CD14-positive monocyte (primary cell): ENCODE results near the gene BACH2. TPM values are rescaled to one million over a fixed set of nuclear protein-coding genes. Genes with fewer than 3 reads are reported as not detected.

ENCODE experiments used
- DNase-seq, 3 donors: peaks; one replicate each; pipeline ENCODE4 v3.0.0-alpha.2; 2011 to 2022
- H2AFZ ChIP-seq: 2 replicates; pipeline ENCODE4 v1.6.0; 2012; ENCODE audit warnings: mild to moderate bottlenecking, low read depth, low read length, inconsistent platforms; ENCODE audit not compliant: insufficient read depth, poor library complexity, severe bottlenecking
- H3K27ac ChIP-seq, 2 donors: 1 replicate in 1 of 2; 2 replicates in 1 of 2; pipeline ENCODE4 v1.5.1; 2012 to 2013; ENCODE audit warnings: low read length in 2 of 2, control low read depth in 1 of 2, inconsistent platforms in 1 of 2, low read depth in 1 of 2, mild to moderate bottlenecking in 1 of 2
- H3K27me3 ChIP-seq, 2 donors: one replicate each; pipeline versions ENCODE4 v1.6.0 to v1.6.1; 2011 to 2013; ENCODE audit warnings: low read length in 2 of 2; ENCODE audit not compliant: control insufficient read depth in 2 of 2, insufficient read depth in 2 of 2
- H3K36me3 ChIP-seq, 2 donors: replicated peaks in 1 of 2; 1 replicate in 1 of 2; 2 replicates in 1 of 2; pipeline versions ENCODE4 v1.5.1 to v1.6.1; 2012 to 2013; ENCODE audit warnings: low read length in 2 of 2, control low read depth in 1 of 2, inconsistent platforms in 1 of 2, mild to moderate bottlenecking in 1 of 2; ENCODE audit not compliant: insufficient read depth in 2 of 2, control insufficient read depth in 1 of 2
- H3K4me1 ChIP-seq, 2 donors: 1 replicate in 1 of 2; 2 replicates in 1 of 2; pipeline versions ENCODE4 v1.5.1 to v1.6.1; 2012 to 2013; ENCODE audit warnings: low read length in 2 of 2, control low read depth in 1 of 2, inconsistent platforms in 1 of 2, mild to moderate bottlenecking in 1 of 2, moderate library complexity in 1 of 2; ENCODE audit not compliant: insufficient read depth in 2 of 2, control insufficient read depth in 1 of 2
- H3K4me2 ChIP-seq: replicated peaks from 2 replicates; pipeline ENCODE3; 2012; ENCODE audit warnings: low read length, moderate library complexity, mild to moderate bottlenecking; ENCODE audit not compliant: poor library complexity, severe bottlenecking; ENCODE audit errors: extremely low read depth
- H3K4me3 ChIP-seq, 3 experiments: fragments of 200-600 bp in 1 of 3; sonication (generic) in 1 of 3; replicated peaks in 1 of 3; 1 replicate in 2 of 3; 2 replicates in 1 of 3; pipeline ENCODE4 v1.5.1; 2011 to 2013; ENCODE audit warnings: low read length in 3 of 3, mild to moderate bottlenecking in 3 of 3, control low read depth in 2 of 3, low read depth in 2 of 3, inconsistent platforms in 1 of 3, moderate library complexity in 1 of 3
- H3K79me2 ChIP-seq: 2 replicates; pipeline ENCODE4 v1.6.0; 2012; ENCODE audit warnings: mild to moderate bottlenecking, control low read depth, inconsistent platforms, low read length, moderate library complexity; ENCODE audit not compliant: insufficient read depth
- H3K9ac ChIP-seq: 2 replicates; pipeline ENCODE4 v1.6.0; 2017; ENCODE audit warnings: low read length, mild to moderate bottlenecking; ENCODE audit not compliant: insufficient read depth, poor library complexity, severe bottlenecking
- H3K9me3 ChIP-seq, 2 donors: replicated peaks in 1 of 2; 1 replicate in 1 of 2; 2 replicates in 1 of 2; pipeline versions ENCODE4 v1.5.1 to v1.6.1; 2012 to 2013; ENCODE audit warnings: low read length in 2 of 2, control low read depth in 1 of 2; ENCODE audit not compliant: control insufficient read depth in 1 of 2, insufficient read depth in 1 of 2
- H4K20me1 ChIP-seq: 2 replicates; pipeline ENCODE4 v1.6.0; 2012; ENCODE audit warnings: mild to moderate bottlenecking, low read length, control low read depth, moderate library complexity; ENCODE audit not compliant: insufficient read depth
- H3K27ac Mint-ChIP-seq, 7 donors: one replicate each; pipeline ENCODE4 v1.8.0; 2020; ENCODE audit warnings: mild to moderate bottlenecking in 7 of 7, mixed read lengths in 7 of 7, moderate library complexity in 6 of 7, inconsistent platforms in 2 of 7
- H3K27me3 Mint-ChIP-seq, 3 donors: one replicate each; pipeline ENCODE4 v1.8.0; 2021 to 2022; ENCODE audit warnings: low read depth in 3 of 3, mild to moderate bottlenecking in 3 of 3, mixed read lengths in 3 of 3, moderate library complexity in 3 of 3, inconsistent platforms in 1 of 3
- H3K36me3 Mint-ChIP-seq, 2 donors: one replicate each; pipeline ENCODE4 v1.8.0; 2020; ENCODE audit warnings: mixed read lengths in 2 of 2, inconsistent platforms in 1 of 2, mild to moderate bottlenecking in 1 of 2
- H3K4me1 Mint-ChIP-seq: one replicate; pipeline ENCODE4 v1.8.0; 2020; ENCODE audit warnings: mild to moderate bottlenecking, mixed read lengths
- H3K4me3 Mint-ChIP-seq, 2 donors: one replicate each; pipeline ENCODE4 v1.8.0; 2020; ENCODE audit warnings: mild to moderate bottlenecking in 2 of 2, mixed read lengths in 2 of 2, moderate library complexity in 1 of 2
- H3K9me3 Mint-ChIP-seq, 7 donors: one replicate each; pipeline ENCODE4 v1.8.0; 2020 to 2022; ENCODE audit warnings: mixed read lengths in 7 of 7, mild to moderate bottlenecking in 6 of 7, moderate library complexity in 6 of 7, inconsistent platforms in 2 of 7
- CTCF ChIP-seq: fragments of 200-600 bp; IDR thresholded peaks from one replicate; pipeline ENCODE4 v1.8.0; 2022; ENCODE audit warnings: antibody characterized with exemption, mild to moderate bottlenecking
- WGBS: methylation state at CpG from one replicate; pipeline ENCODE4 v1.1.5; 2013; ENCODE audit warnings: missing lambda C conversion rate; ENCODE audit not compliant: insufficient coverage; 5-methylcytosine and 5-hydroxymethylcytosine counted together
- intact Hi-C, 2 donors: fragments of 100-400 bp; cut with micrococcal nuclease; formaldehyde crosslinking; loops; one replicate each; pipeline versions ENCODE4 v1.15.0 to v1.15.1; 2023
- polyA plus RNA-seq, 3 donors: library from polyadenylated mRNA; depleted of rRNA in 1 of 3; unstranded in 2 of 3; stranded (reverse) in 1 of 3; fragments of 300-500 nt in 2 of 3; fragments of >200 nt in 1 of 3; fragmentation: Illumina TruSeq in 2 of 3; gene quantifications; 1 replicate in 2 of 3; 2 replicates in 1 of 3; pipeline ENCODE4 v1.2.3, GENCODE V29; 2012 to 2021

The BACH2 gene
- polyA plus RNA-seq, 3 donors: 0.04 to 0.09 (median 0.05) TPM

DNA sequence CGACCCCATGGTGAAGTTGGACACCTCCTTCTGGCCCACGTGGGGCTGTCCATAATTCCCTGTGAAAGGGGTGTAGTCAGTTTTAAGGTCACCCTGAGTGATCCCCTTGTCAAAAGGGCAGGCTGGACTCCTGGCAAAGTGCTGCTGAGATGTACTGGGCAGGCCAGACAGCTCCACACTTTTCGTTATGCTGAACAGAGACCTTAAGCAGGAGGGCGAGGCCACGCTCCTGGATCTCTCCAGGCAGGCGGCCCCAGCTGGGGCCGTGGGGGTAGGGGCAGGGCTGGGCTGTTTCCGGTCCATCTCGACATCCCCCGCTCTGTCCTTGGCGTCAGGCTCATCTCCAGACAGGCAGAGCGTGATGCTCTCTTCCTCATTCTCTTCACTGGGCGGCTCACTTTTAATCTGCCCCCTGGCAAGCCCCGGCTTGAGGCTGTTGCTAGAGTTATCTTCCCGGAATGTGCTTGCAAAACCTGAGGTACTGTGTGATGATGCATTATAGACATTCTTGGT, 345.7 kb downstream of the BACH2 start:
- no peaks in the 10 kb centered on the region for H3K36me3 Mint-ChIP-seq
- H3K9ac ChIP-seq: no peak overlapping the region
- no peaks in the 10 kb centered on the region for H3K9me3 Mint-ChIP-seq
- 82% methylated on average over 7 of the region's 15 CpGs for WGBS
- DNase-seq: peak in 1 of 3 donors; percentile 6
- no peak overlapping the region for H2AFZ ChIP-seq
- no peak overlapping the region for H3K4me3 Mint-ChIP-seq
- H3K4me3 ChIP-seq: no peak overlapping the region
- no peaks in the 10 kb centered on the region for H3K27me3 ChIP-seq
- peaks cover 34 to 36% of the 10 kb centered on the region in 2 donors for H3K4me1 ChIP-seq
- no peak for TF ChIP-seq CTCF
- H4K20me1 ChIP-seq: no peaks in the 10 kb centered on the region
- H3K36me3 ChIP-seq: no peaks in the 10 kb centered on the region
- no peaks in the 10 kb centered on the region for H3K9me3 ChIP-seq
- intact Hi-C loops: no loop called here
- no peaks in the 10 kb centered on the region for H3K79me2 ChIP-seq
- H3K27ac Mint-ChIP-seq: peak overlapping the region in 1 of 7 donors; percentile 30
- H3K4me2 ChIP-seq: no peak overlapping the region
- peaks cover 42% of the 10 kb centered on the region for H3K4me1 Mint-ChIP-seq
- peaks cover 2 to 7% (median 4%) of the 10 kb centered on the region in 3 donors for H3K27me3 Mint-ChIP-seq
- no peak overlapping the region for H3K27ac ChIP-seq

GRCh38 chr6:89950446-89950845, 346.2 kb downstream of the BACH2 start:
- no peak overlapping the region for H2AFZ ChIP-seq
- no peak overlapping the region for H3K4me3 ChIP-seq
- no peaks in the 10 kb centered on the region for H3K9me3 ChIP-seq
- H3K79me2 ChIP-seq: no peaks in the 10 kb centered on the region
- peak overlapping the region in 2 of 7 donors; percentile 30 to 66 for H3K27ac Mint-ChIP-seq
- TF ChIP-seq CTCF: no peak
- H3K4me1 Mint-ChIP-seq: peaks cover 42% of the 10 kb centered on the region
- H3K4me1 ChIP-seq: peaks cover 34 to 36% of the 10 kb centered on the region in 2 donors
- H3K9ac ChIP-seq: no peak overlapping the region
- no peaks in the 10 kb centered on the region for H3K9me3 Mint-ChIP-seq
- DNase-seq: no peak
- H3K27me3 Mint-ChIP-seq: peaks cover 2 to 7% (median 4%) of the 10 kb centered on the region in 3 donors
- H3K27ac ChIP-seq: no peak overlapping the region
- no peaks in the 10 kb centered on the region for H3K36me3 Mint-ChIP-seq
- H3K4me3 Mint-ChIP-seq: no peak overlapping the region
- no peaks in the 10 kb centered on the region for H3K27me3 ChIP-seq
- 98% methylated on average over 12 of the region's 17 CpGs for WGBS
- no peaks in the 10 kb centered on the region for H3K36me3 ChIP-seq
- H4K20me1 ChIP-seq: no peaks in the 10 kb centered on the region
- no peak overlapping the region for H3K4me2 ChIP-seq
- intact Hi-C loops: no loop called here
